ENCODE data around the gene EFHD2. TPM values are rescaled to one million over a fixed set of nuclear protein-coding genes. Genes with fewer than 3 reads are reported as not detected.
"Not testable (repeated sequence)": the region's sequence is repeated elsewhere in the genome, so short reads cannot be mapped to it uniquely, and the experiment has no call there.

Gene EFHD2
- total RNA-seq, 1 donor from 2014 or later: 100 TPM

GRCh38 chr1:15430787-15431570 is 21.3 kb downstream of the EFHD2 start:
- Mint-ChIP-seq H3K4me1 (ENCODE audit: low read depth) (peaks cover 13% of the 10 kb centered on the region), H3K4me3 (no peak overlapping the region), H3K9me3 (no peaks in the 10 kb centered on the region), H3K36me3 (ENCODE audit: low read depth) (peaks cover 17% of the 10 kb centered on the region), H3K27ac (no peak overlapping the region), H3K27me3 (ENCODE audit: insufficient read depth) (no peaks in the 10 kb centered on the region)
- peak; percentile 47 for DNase-seq (ENCODE audit: low spot score)
- intact Hi-C loops (cut with micrococcal nuclease): loop anchor here (1.0 to 5.0 kb wide), 4 partner anchors 22 to 304 kb away; partner anchors contain the start of gene EFHD2

DNA sequence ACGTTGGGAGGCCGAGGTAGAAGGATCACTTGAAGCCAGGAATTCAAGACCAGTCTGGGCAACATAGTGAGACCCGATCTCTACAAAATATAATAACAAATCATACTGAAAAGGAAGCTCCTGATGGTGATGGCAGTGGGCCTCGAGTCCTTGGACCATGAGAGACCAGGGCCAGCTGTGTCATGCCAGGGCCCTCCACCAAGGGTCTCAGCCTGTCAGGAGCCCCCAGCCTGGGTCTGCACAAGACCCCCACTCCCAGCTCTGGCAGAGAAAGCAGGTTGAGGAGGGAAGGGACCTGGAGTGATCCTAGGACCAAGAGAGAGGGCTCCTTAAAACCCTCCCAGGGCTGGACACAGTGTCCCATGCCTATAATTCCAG is 21.9 kb downstream of the EFHD2 start:
- H3K4me3 Mint-ChIP-seq: no peak overlapping the region
- no peaks in the 10 kb centered on the region for H3K27me3 Mint-ChIP-seq (ENCODE audit: insufficient read depth)
- H3K9me3 Mint-ChIP-seq: no peaks in the 10 kb centered on the region
- peaks cover 7% of the 10 kb centered on the region for H3K4me1 Mint-ChIP-seq (ENCODE audit: low read depth)
- intact Hi-C loops (cut with micrococcal nuclease): loop anchor here (1.0 to 5.0 kb wide), 4 partner anchors 23 to 304 kb away; partner anchors contain the start of gene EFHD2
- H3K27ac Mint-ChIP-seq: no peak overlapping the region
- peaks cover 12% of the 10 kb centered on the region for H3K36me3 Mint-ChIP-seq (ENCODE audit: low read depth)
- no peak for DNase-seq (ENCODE audit: low spot score)

DNA sequence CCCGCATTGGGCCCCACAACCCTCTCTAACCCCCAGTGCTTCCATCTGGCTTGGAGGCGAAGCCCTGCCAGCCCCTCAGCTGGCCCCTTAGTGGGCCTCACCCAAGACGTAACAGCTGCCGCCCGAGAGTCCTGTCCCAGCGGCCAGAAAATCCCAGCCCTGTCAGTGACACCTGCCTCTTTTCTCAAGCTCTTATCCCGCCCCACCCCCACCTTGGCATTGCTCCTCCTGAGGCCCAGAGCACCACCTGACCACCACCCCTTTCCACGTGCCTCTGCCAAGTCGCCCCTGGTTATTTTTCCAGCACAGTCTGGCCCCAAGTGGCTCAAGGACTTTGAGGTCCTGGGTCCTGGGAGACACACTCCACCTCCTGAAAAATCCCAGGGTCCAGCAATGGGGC is 22.6 kb downstream of the EFHD2 start:
- no peak for DNase-seq (ENCODE audit: low spot score)
- H3K4me3 Mint-ChIP-seq: no peak overlapping the region
- H3K9me3 Mint-ChIP-seq: no peaks in the 10 kb centered on the region
- peaks cover 9% of the 10 kb centered on the region for H3K36me3 Mint-ChIP-seq (ENCODE audit: low read depth)
- H3K4me1 Mint-ChIP-seq (ENCODE audit: low read depth): peaks cover 4% of the 10 kb centered on the region
- H3K27ac Mint-ChIP-seq: no peak overlapping the region
- H3K27me3 Mint-ChIP-seq (ENCODE audit: insufficient read depth): no peaks in the 10 kb centered on the region
- intact Hi-C loops (cut with micrococcal nuclease): loop anchor here (5.0 kb wide), 2 partner anchors 45 to 305 kb away; no protein-coding TSS in a partner anchor

DNA sequence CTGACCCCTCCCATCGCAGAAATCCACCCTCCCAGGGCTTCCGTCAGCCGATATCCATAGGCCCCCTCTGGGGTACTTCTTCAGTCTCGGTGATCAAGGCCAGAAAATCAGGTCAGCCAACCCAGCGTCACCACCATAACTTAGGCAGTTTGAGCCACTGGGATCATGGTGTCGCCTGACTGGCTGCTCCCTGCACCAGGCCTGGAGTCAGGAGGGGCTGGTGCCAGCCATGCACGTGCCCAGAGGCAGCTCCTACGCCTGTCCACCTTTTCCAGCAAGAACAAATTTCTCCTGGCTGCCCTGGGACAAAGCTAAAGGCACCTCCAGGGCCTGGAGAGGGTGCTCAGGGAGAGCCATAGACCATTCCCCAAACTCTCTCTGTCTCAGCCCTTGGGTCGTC is 23.8 kb downstream of the EFHD2 start:
- Mint-ChIP-seq H3K36me3 (ENCODE audit: low read depth) (peaks cover 2% of the 10 kb centered on the region), H3K27ac (no peak overlapping the region), H3K4me1 (ENCODE audit: low read depth) (peaks cover 4% of the 10 kb centered on the region), H3K4me3 (no peak overlapping the region), H3K9me3 (no peaks in the 10 kb centered on the region), H3K27me3 (ENCODE audit: insufficient read depth) (no peaks in the 10 kb centered on the region)
- DNase-seq (ENCODE audit: low spot score): no peak
- intact Hi-C loops (cut with micrococcal nuclease): loop anchor here (5.0 kb wide), 2 partner anchors 46 to 306 kb away; no protein-coding TSS in a partner anchor

DNA sequence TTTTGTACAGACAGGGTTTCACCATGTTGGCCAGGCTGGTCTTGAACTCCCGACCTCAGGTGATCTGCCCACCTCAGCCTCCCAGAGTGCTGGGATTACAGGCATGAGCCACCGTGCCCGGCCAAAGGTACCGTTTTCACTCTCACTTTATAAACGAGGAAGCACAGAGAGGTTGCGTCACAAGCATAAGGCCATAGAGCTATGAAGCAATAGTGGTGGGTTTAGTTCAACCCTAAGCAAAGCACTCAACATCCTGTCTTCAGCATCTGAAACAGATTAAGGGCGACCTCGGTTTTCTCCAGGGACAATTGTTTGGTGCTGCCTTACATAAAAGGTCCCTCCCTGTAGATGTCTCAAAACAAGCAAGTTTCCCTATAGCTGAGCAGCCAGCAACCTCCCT is 25.1 kb downstream of the EFHD2 start:
- DNase-seq (ENCODE audit: low spot score); H3K9me3 Mint-ChIP-seq; H3K27ac Mint-ChIP-seq; H3K27me3 Mint-ChIP-seq (ENCODE audit: insufficient read depth); H3K36me3 Mint-ChIP-seq (ENCODE audit: low read depth); H3K4me3 Mint-ChIP-seq; H3K4me1 Mint-ChIP-seq (ENCODE audit: low read depth): not testable (repeated sequence)
- intact Hi-C loops (cut with micrococcal nuclease): loop anchor here (5.0 kb wide), 2 partner anchors 47 to 307 kb away; no protein-coding TSS in a partner anchor

GRCh38 chr1:15435239-15436077 is 25.8 kb downstream of the EFHD2 start:
- Mint-ChIP-seq H3K9me3 (no peaks in the 10 kb centered on the region), H3K4me3 (no peak overlapping the region), H3K27me3 (ENCODE audit: insufficient read depth) (no peaks in the 10 kb centered on the region), H3K36me3 (ENCODE audit: low read depth) (no peaks in the 10 kb centered on the region), H3K4me1 (ENCODE audit: low read depth) (peaks cover 4% of the 10 kb centered on the region), H3K27ac (no peak overlapping the region)
- intact Hi-C loops (cut with micrococcal nuclease): no loop called here
- no peak for DNase-seq (ENCODE audit: low spot score)

DNA sequence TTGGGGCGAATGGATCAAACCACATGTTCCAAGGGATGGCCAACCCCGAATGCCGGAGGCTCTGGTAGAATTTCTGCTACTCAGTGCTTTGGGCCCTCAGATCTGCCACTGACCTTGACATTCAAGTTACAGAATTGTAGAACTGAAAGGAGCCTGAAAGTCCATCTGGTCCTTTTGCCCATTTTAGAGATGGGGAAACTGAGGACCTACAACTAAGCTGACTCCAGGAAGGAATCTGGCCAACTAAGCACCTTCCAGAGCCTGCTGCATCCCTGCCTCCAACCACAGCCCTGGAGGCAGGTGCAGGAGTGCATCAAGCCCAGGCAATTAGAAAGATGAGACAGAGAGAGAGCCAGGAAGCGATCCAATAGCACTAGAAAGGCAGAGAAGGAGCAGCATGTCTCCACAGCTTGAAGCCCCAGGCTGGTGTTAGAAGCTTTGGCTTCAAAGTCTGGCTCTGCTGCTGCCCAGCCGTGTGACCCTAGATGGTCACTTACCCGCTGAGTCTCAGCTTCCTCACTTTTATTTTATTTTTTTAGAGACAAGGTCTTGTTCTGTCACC is 27.3 kb downstream of the EFHD2 start:
- Mint-ChIP-seq H3K4me1 (ENCODE audit: low read depth) (peaks cover 4% of the 10 kb centered on the region), H3K27me3 (ENCODE audit: insufficient read depth) (no peaks in the 10 kb centered on the region), H3K9me3 (no peaks in the 10 kb centered on the region), H3K27ac (no peak overlapping the region), H3K36me3 (ENCODE audit: low read depth) (no peaks in the 10 kb centered on the region), H3K4me3 (no peak overlapping the region)
- DNase-seq (ENCODE audit: low spot score): no peak
- intact Hi-C loops (cut with micrococcal nuclease): no loop called here

DNA sequence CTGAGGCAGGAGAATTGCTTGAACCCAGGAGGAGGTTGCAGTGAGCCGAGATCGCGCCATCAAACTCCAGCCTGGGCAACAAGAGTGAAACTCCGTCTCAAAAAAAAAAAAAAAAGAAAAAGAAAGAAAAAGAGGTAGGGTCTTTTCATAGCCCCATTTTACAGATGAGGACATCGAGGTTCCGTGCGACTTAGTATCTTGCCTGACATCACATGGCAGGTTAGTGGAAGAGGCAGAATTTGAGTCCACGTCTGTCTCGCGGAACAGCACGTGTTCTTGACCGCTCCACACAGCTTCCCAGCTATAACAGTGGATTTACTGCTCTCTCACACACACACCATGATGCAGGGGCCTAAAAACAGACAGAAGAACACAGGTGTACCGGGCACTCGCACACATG is 29.6 kb downstream of the EFHD2 start:
- DNase-seq (ENCODE audit: low spot score): no peak
- intact Hi-C loops (cut with micrococcal nuclease): no loop called here
- no peaks in the 10 kb centered on the region for H3K27me3 Mint-ChIP-seq (ENCODE audit: insufficient read depth)

DNA sequence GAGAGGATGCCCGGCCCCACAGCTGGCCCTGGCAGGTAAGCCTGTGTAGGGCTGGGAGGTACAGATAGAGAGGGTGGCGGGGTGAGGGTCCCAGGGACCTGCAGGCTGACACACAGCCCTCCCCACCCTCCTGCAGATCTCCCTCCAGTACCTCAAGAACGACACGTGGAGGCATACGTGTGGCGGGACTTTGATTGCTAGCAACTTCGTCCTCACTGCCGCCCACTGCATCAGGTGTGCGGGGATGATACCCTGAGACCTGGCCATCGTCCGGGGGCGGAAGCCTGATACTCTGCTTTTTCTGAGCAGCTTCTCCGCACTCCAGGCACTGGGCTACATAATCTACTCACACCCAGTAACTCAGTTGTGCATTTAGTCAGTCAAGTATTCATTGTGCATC is 30.7 kb downstream of the EFHD2 start:
- Mint-ChIP-seq H3K4me1 (ENCODE audit: low read depth) (no peaks in the 10 kb centered on the region), H3K27me3 (ENCODE audit: insufficient read depth) (peaks cover 3% of the 10 kb centered on the region), H3K4me3 (no peak overlapping the region), H3K27ac (no peak overlapping the region), H3K36me3 (ENCODE audit: low read depth) (no peaks in the 10 kb centered on the region), H3K9me3 (no peaks in the 10 kb centered on the region)
- DNase-seq (ENCODE audit: low spot score): no peak
- intact Hi-C loops (cut with micrococcal nuclease): no loop called here

More for the DNA sequence above, 29.6 kb downstream of the EFHD2 start:
- H3K27ac Mint-ChIP-seq: no peak overlapping the region
- H3K9me3 Mint-ChIP-seq: no peaks in the 10 kb centered on the region
- peaks cover 4% of the 10 kb centered on the region for H3K4me1 Mint-ChIP-seq (ENCODE audit: low read depth)
- H3K36me3 Mint-ChIP-seq (ENCODE audit: low read depth): no peaks in the 10 kb centered on the region
- no peak overlapping the region for H3K4me3 Mint-ChIP-seq

DNA sequence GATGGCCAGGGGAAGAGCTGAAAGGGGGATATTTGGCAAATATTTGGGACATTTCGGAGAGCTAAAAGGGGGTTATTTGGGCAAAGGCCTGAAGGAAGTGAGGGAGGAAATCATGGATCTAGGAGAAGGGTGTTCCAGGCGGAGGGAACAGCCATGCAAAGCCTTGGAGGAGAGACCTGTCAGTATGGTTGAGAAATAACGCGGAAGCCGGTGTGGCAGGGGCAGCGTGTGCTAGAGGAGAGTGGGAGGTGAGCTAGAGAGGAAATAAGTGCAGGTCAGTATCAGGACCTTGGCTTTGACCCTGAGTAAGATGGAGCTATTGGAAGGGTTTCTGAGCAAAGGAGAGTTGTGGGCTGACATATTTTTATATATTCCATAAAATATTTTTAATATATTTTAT is 31.6 kb downstream of the EFHD2 start:
- Mint-ChIP-seq H3K27ac (no peak overlapping the region), H3K4me3 (no peak overlapping the region), H3K36me3 (ENCODE audit: low read depth) (no peaks in the 10 kb centered on the region), H3K4me1 (ENCODE audit: low read depth) (peaks cover 6% of the 10 kb centered on the region), H3K9me3 (no peaks in the 10 kb centered on the region), H3K27me3 (ENCODE audit: insufficient read depth) (peaks cover 3% of the 10 kb centered on the region)
- intact Hi-C loops (cut with micrococcal nuclease): no loop called here
- no peak for DNase-seq (ENCODE audit: low spot score)

GRCh38 chr1:15442119-15442518 is 32.4 kb downstream of the EFHD2 start:
- no peaks in the 10 kb centered on the region for H3K9me3 Mint-ChIP-seq
- H3K4me1 Mint-ChIP-seq (ENCODE audit: low read depth): peaks cover 6% of the 10 kb centered on the region
- no peak for DNase-seq (ENCODE audit: low spot score)
- H3K4me3 Mint-ChIP-seq: no peak overlapping the region
- H3K27ac Mint-ChIP-seq: no peak overlapping the region
- H3K27me3 Mint-ChIP-seq (ENCODE audit: insufficient read depth): peaks cover 3% of the 10 kb centered on the region
- intact Hi-C loops (cut with micrococcal nuclease): no loop called here
- H3K36me3 Mint-ChIP-seq (ENCODE audit: low read depth): no peaks in the 10 kb centered on the region

DNA sequence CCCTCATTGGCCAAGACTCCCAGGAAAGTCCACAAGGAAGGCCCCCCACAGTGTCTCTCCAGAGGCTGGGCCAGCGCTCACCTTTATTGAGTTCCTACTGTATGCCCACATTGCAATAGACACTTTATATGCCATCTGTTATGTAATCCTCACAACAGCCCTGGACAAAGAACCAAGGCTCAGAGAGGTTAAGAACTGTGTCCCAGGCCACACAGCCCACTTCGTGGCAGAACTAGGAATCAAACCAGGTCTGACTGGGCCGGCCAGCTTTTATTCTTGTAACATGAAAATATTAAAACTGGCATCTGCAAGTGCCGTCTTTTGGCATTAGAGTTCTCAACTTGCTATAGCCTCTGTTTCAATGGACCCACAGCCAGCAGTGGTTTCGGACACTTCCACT is 33.1 kb downstream of the EFHD2 start:
- Mint-ChIP-seq H3K27me3 (ENCODE audit: insufficient read depth) (peaks cover 3% of the 10 kb centered on the region), H3K36me3 (ENCODE audit: low read depth) (no peaks in the 10 kb centered on the region)

DNA sequence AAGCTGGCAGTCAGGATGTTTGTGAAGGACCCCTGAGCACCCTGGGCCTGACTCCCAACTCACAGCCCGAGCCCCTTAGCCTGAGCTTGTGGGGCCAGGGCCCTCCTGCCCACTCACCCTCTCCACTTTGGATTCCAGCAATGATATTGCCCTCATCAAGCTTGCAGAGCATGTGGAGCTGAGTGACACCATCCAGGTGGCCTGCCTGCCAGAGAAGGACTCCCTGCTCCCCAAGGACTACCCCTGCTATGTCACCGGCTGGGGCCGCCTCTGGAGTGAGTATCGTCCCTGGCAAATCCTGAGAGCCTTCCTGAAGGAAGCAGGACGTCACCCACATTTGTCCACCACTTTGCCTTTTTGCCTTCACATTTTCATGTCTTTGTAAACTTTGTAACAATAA is 33.6 kb downstream of the EFHD2 start:
- H3K4me1 Mint-ChIP-seq (ENCODE audit: low read depth): peaks cover 6% of the 10 kb centered on the region
- no peak for DNase-seq (ENCODE audit: low spot score)
- no peak overlapping the region for H3K4me3 Mint-ChIP-seq
- H3K36me3 Mint-ChIP-seq (ENCODE audit: low read depth): no peaks in the 10 kb centered on the region
- intact Hi-C loops (cut with micrococcal nuclease): no loop called here
- H3K9me3 Mint-ChIP-seq: no peaks in the 10 kb centered on the region
- H3K27ac Mint-ChIP-seq: no peak overlapping the region
- peaks cover 3% of the 10 kb centered on the region for H3K27me3 Mint-ChIP-seq (ENCODE audit: insufficient read depth)

More for the DNA sequence above, 33.1 kb downstream of the EFHD2 start:
- DNase-seq (ENCODE audit: low spot score): no peak
- Mint-ChIP-seq H3K4me1 (ENCODE audit: low read depth) (peaks cover 6% of the 10 kb centered on the region), H3K27ac (no peak overlapping the region), H3K9me3 (no peaks in the 10 kb centered on the region), H3K4me3 (no peak overlapping the region)
- intact Hi-C loops (cut with micrococcal nuclease): no loop called here

Data from activated T-helper 1 cell treated with anti-CD3 and anti-CD28 coated beads, Interleukin-12 subunit alpha, Interleukin-12 subunit beta, Interleukin-2, Interleukin-4 antibody, amounts not matched to agents 30 ng/mL and 10 ng/mL and 1 ng/mL, durations not matched to agents 14 hours and 24 hours and 36 hours (primary cell).